ENCODE results near the gene EHBP1L1.

The EHBP1L1 gene

DNA sequence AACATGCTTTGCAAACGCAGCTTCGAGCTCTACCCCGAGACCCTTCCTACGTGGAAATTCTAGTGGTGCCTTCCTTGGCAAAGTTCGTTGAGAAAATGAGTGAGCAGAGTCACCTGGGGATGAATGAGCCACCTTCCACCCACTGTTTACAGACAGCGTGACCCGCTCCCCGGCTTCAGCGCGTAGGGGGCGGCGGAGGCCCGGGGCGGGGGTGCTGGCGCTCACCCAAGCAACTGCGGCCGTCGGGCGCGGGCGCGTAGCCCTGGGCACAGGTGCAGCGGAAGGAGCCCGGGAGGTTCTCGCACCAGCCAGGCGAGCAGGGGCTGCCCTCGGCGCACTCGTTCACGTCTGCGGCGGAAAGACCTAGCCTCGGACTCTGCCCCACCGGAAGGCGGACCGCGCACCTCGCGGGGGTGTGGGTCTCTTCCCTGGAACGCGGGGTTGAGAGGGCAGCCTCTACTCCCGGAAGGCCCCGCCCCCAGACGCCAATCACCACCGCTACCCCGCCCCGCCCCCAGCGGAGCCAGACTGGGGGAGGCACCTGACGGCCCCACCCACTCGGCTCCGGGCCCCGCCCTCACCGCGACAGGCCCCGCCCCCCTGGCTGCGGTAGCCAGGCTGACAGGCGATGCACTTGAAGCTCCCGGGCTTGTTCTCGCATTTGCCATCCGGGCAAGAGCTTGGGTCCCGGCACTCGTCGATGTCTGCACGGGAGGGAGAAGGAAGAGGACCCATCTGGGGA, 29.5 kb upstream of the EHBP1L1 start:
- DNase-seq = peak; percentile 97

DNA sequence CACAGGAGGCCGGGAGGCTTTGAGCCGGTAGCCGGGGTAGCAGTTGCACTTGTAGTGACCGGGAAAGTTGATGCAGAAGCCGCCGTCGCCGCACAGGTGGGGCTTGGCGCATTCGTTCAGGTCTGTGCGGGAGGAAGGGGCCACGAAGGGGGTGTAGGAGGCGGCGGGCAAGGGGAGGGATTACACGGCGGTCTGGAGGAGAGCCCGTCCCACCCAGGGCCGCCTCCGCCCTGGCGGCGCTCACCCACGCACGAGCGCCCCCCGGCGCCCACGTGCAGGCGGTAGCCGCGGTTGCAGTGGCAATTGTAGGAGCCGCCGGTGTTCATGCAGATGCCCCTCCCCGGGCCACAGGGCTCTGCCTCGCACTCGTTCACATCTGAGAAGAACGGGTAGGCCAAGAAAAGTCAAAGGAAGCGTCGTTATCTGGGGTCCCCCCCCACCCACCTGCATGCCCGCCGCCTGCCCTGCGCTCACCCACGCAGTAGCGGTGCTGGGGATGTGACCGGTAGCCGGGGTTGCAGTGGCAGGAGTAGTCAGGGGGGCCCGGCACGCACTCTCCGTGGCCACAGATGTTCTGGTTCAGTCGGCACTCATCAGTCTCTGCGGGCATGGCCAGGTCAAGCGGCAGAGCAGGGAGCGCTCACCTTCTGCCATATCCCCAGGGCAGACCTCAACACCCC, 28.3 kb upstream of the EHBP1L1 start:
- peak; percentile 34 for DNase-seq

DNA sequence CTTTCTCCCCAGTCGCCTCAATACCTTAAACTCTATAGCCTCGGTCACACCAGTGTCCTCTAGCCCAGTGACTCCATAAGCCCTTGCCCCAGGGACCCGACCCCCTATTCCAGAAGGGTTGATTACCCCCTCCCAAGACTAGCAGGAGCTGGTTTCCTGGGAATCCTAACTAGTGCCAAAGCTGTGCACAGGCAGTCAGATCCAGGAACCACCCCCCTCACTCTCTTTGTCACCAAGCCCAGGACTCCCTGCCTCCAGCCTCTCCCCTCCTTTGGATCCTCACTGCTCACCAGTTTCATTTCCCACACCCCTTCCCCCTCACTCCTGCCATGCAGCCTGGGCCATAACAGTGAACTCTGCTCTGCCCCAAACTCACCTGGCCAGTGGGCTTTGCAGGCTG, 27.5 kb upstream of the EHBP1L1 start:
- no peak for DNase-seq

DNA sequence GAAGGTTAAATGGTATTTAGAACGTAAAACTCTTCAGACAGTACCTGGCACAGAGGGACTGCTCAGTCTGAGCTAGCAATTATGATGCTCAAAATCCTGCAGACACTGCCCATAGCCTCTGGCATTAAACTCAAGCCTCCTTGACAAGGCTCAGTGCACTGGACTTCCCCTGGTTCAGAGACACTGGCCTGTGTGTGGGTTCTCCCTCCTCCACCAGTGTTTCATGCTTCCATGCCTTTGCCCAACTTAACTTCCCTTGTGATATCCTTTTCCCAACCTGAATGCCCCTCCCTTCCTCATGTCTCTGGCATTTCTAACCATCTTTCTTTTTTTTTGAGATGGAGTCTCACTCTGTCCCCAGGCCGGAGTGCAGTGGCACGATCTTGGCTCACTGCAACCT, 26.8 kb upstream of the EHBP1L1 start:
- no peak for DNase-seq

DNA sequence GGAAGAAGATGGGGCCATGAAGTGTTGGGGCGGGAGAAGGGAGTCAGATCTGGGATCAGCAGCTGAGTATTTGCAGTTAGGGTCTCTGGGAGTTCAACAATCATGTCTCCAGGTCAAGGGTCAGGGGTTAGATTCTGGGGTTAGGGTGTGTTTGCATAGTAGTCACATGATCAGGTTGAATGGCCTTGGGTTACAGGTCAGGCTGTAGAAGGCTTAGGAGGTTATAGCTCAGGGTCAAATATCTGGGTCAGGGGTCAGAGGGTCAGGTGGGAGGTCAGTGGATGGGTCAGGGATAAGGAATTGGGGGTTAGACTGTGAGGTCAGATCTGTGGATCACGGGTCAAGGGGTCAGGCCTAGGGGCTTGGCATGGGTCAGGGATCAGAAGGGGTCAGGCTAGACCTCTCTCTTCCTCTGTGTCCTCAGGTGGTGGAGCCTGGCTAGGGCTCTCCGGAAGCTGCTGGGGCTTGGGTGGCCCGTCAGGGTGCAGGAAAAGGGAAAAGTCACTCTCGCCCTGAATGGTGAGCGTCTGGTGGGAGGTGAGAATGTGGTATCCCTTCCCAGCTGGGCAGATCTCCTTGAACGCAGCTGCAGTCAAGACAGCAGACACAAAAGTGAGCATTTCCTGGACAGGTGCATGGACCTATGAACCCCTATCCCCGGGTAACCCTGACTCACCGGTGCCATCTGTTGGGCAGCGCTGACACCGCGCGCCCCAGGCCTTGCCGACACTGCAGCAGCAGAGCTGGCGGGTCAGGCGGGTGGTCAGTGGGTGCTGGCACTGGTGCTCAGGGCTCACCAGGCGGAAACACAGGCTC, 24.1 kb upstream of the EHBP1L1 start:
- DNase-seq = peak; percentile 59

DNA sequence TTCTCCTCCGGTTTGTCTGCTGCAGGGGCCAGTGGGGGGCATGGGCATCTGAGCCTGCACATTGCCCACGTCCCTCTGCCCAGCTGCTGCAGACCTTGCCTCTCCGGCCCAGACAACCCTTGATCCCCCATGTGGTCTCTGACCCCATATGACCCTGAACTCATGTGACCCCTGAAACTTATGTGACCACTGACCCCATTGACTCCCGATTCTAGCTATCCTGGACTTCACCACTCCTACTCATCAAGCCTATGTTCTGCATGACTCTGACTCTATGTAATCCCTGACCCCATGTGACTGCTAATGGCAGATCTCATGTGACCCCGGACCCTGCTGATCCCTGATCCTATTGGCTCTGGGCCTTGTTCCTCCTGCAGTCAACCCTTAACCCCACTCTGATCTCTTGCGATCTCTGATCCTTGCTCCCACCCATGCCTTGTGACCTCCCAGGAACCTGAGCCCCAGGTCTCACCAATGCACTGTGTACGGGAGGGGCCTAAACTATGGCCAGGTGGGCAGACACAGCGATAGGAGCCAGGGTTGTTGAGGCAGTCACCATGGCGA, 23.4 kb upstream of the EHBP1L1 start:
- no peak for DNase-seq

DNA sequence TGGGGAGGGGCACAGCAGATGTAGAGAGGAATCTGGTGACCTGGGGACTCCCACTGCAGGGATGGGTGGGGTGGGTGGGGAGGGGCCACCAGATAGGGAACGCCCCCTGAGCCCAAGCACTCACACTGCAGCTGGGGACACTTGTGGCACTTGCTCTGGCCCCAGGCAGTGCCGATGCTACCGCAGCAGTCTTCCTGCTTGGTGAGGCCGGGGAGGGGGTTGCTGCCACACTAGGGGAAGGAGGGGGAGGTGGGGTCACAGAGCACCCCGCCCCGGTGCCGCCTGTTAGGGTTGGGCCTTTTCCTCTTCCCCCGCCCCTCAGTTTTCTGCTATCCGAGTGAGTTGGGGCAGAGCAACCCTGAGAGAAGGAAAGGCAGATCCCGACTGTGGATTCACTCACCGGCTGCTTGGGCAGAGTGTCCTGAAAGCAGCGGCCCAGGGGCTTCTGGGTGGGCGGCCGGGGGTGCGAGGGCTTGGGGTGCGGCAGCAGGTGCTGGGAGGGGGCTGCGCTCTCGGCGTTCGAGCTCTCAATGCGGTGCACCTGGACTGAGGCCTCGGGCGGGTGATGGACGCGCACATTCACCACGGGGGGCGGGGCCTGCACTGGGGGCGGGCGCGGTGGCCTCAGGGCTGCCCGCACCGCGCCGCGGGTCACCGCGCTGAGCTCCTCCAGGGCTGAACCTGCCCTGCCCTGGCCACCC, 22.4 kb upstream of the EHBP1L1 start:
- DNase-seq = peak; percentile 80

DNA sequence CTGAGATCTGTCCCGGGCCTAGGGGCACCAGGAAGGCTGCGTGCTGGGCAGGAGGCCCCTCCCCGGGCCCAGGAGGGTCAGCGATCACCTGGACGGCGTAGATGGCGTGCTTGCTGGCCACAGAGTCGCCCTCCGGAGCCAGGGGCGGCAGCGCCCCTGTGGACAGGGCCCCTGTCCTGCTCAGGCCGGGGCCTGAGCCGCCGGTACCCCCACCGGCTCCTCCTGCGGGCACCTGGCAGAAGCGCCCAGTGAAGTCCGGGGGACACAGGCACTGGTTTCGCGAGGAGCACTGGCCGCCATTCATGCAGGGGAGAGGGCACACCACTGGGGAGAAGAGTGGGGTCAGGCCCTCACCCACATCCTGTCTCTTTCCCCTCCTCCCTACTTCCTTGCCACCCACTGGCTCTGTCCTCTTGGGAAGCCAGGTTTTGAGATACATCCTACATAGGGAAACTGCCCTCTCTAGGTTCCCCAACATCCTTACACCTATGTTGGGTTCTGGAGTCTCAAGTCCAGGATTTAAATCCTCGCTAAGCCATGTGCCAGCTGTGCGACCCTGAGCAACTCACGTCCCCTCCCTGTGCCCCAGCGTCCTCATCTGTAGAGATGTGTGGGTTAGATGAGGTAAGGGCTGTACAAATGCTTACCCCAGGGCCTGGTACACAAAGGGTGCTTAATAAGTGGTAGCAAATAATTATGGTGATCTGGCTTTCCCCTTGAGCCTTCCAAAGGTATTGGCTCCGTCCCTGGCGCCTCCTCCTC, 21.6 kb upstream of the EHBP1L1 start:
- no peak for DNase-seq

DNA sequence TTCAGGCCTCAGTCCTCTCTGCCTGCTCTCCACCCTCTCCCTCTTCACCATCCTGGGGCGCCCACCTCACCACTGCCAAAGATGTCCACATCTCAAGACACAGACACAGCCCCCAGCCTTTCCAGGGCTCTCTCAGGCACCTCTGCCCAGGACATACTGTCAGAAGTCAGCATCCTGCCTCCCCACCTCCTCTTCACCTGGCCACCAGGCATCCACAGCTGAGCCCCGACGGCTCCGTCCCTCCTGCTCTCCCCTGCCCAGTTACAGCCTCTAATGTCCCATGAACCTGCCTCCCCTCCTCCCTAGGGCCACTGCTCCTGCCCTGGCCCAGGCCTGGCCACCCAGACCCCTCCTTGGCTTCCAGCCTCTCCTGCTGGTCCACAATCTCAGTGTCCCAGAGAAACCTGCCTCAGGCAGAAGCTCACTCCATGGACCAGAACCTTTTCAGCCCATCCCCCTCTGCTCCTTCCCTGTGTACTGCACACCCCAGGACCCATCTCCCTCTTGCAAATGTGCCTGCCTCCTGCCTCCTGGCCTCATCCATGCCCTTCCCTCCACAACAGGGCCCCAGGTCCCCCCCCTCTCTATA, 20.9 kb upstream of the EHBP1L1 start:
- no peak for DNase-seq

DNA sequence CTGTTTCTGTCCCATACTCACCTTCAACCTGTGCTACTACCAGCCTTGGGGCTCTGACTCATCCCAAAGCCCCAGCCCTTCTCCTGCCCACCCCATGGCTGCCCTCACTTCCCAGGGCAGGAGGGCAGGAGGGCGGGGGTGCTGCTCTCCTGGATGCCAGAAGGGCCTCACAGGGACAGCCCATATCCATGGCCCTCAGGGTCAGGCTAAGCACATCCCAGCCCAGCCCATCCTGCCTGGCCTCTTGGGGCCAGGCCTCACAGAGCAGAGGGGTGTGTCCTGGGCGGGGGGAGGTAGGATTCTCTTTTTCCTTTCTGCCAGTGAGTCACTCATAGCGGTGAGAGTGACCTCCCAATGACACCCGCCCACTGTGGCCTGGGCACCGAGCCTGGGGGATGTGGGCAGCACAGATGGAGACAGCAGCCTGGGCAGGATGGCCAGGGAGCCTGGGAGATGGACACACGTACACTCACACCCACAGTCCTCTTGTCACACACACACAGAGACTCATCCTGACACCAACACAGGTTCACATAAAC, 20.1 kb upstream of the EHBP1L1 start:
- DNase-seq = no peak

DNA sequence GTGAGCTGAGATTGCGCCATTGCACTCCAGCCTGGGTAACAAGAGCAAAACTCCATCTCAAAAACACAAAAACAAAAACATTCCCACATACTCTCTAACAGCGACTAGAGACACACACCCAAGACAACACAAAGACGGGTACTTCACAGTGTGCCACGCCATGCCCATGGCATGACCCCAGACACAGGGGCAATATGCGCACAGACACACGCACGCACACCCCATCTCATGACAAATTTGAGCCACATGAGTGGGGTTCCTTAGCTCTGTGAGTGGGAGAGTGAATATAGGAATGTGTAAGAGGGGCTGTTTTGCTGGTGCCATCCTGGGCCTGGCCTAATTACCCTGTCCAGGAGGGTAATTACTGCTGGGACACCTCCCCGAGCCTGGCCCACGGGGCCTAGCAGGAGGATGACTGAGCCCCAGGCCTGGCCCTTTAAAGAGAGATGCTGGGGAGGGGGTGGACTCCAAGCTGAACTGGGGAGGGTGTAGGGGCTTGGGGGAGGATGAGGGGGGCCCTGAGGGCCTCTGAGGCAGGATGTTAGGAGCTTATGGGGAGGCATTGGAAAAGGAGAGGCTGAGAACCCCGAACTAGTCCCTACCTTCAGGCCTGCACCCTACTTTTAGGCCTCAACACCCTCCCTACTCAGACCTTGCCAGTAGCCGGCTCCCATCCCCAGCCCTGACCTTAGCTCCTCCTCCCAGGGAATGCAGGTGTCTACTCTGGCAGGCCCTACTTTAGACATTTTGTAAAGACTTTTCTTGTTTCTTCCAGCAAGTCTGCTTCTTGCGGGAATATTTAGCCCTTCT, 19.2 kb upstream of the EHBP1L1 start:
- DNase-seq = no peak

DNA sequence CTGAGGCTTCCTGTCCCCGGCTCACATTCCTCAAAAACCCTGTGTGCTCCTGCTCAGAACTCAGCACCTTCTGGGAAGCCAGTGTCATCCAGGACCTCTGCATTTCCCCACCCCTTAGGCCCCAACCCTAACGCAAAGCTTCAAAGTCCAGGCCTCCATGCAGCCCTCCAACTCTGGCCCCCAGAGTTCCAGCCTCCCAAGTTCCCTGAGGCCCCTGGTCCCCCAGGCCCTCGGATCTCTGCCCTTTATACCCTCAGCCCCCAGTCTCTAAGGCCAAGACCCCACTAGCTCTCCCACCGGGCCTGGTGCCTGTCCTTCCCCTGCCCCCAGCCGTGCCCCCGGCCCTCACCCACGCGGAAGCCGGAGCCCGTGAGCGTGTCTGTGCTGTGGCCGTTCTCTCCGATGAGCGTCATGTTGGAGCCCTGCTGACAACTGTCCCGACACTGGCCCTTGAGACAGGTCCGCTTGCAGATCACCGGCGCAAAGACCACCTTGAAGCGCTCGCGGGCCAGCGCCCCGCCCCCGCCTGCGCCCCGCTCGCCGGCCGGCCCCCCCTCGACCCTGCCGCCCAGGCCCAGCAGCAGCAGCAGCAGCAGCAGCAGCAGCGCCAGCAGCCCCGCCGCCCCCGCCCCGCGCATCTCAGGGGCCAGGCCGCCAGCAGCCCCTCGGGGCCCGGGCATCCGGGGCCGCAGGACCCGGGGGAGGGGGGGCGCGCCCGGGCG, 18.4 kb upstream of the EHBP1L1 start:
- DNase-seq = no peak

DNA sequence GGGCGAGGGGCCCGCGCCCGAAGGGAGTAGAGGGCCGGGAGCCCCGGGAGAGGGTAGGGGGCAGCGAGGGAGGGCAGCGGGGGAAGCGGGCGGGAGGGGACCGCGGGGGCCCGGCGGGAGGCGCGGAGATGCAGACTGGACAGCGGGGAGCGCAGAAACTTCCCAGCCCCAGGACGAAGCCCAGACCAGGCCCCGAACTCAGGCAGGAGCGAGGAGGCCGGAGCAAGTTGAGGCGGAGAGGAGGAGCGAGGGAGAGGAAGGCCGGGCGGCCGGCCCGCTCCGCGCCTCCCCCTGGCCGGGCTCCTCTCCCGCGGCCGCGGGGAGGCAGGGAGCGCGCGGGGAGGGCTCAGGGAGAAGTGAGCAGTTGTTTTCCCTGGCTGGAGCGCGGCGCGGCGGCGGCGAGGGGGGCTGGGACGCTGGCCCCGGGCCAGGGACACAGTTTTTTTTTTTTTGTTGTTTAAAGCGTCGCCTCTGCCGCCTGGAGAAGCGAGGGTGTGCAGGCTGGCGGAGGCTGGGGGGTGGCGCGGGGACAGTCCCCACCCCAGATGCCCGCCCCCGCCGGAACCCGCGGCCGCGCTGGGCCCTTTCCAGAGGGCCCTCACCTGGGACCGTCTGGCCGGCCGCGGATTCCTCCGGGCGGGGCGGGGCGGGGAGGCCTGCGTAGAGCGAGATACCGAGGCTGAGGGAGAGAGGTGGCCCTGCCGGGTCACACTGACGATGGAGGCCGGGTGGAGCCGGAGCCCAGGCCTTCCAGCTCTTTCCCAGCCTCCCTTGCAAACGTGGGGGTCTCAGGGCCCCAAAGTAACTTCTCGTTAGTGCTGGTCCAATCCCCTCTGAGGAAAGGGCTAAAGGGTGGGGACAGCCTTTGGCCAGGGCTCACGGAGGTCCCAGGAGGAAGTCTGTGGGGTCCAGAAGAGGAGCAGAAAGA, 17.6 kb upstream of the EHBP1L1 start, which contains the start of gene LTBP3:
Gene LTBP3 (minus strand): TSS at position 358 of the 928 bp plus-strand sequence. CDS start 400 bp downstream, outside the sequence.
- peak; percentile 38 for DNase-seq

DNA sequence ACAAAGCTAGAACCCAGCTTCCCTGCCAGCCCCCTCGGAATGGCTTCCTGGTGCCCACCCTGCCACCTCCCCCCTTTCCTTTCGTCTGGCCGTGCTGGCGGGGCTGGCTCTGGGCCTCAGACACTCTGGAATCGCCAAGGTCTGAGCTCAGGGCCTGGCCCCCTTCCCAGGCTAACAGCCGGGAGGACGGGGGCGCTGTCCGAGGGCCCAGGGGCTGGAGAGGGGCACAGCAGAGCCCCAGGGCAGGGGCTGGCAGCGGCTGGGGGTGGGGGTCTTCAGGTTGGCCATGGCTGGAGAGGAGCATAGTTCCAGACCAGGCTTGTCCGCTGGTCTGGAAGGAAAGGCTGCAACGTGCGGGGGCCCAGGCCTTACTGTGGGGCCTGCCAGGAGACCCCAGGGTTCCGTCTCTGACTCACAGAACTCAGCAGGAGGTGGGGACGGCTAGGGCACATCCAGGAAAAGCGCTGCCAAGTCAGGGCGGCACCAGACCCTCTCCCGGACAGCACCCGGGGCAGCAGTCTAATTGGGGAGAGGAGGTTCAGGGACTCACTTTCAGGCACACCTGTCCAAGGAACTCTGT, 16.8 kb upstream of the EHBP1L1 start:
- DNase-seq = no peak

DNA sequence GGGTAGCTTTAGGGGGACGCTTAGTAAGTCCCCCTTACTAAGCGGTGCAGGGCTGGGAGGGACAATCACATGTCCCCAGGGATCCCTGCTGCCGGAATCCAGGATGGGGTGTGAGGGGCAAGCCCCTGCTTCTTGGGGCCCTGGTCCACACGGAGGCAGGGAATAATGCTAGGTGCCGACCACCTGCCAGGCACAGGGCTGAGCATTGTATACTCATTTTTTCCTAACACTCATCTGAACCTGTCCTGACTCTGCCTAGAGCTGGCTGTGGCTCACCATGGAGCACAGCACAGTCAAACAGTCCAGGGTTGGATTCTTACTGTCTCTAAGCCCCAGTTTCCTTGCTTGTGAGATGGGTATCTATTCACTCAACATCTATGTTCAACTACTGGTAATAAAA, 16.3 kb upstream of the EHBP1L1 start:
- no peak for DNase-seq

DNA sequence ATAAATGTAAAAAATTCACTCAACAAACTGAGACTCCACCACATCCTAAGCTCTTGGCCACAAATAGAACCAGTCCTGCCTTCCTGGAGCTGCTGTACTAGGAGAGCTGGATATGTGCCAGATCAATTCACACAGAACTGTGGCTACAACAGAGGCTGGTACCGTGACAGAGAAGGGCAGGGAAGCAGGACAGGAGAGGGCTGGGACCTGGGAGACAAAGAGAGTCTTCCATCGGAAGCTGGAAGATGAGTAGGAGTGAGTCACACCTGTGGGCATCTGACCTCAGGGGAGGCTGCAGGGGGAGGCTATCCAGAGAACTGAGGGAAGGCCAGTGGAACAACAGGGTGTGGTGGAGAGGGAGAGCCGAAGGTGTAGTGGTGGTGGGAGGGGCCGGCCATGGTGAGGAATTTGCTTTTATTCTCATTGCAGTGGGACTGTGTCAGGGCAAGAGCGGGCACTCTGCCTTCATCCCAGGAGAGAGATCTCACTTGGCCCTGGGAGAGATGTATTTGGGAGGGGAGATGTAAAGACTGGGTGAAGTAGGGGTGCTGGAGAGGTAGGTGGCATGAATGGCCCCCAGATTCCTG, 15.8 kb upstream of the EHBP1L1 start:
- DNase-seq = no peak

Data from central memory CD4-positive, alpha-beta T cell (primary cell).